Activated CD4-positive, alpha-beta T cell treated with anti-CD3 and anti-CD28 coated beads for 1 hour (primary cell): ENCODE results near the gene TOPORS.

Experiments used
- DNase-seq: peaks from one replicate; pipeline ENCODE4 v3.0.0-alpha.2; 2020

The TOPORS gene

GRCh38 chr9:32500768-32501167 is 51.6 kb downstream of the TOPORS start:
- DNase-seq: no peak

- no peak for DNase-seq
Measured at GRCh38 chr9:32497921-32498320, 54.5 kb downstream of the TOPORS start.

GRCh38 chr9:32490601-32491000 is 61.8 kb downstream of the TOPORS start:
- DNase-seq: no peak
